ENCODE results near the gene GHRHR.

GHRHR gene

DNA sequence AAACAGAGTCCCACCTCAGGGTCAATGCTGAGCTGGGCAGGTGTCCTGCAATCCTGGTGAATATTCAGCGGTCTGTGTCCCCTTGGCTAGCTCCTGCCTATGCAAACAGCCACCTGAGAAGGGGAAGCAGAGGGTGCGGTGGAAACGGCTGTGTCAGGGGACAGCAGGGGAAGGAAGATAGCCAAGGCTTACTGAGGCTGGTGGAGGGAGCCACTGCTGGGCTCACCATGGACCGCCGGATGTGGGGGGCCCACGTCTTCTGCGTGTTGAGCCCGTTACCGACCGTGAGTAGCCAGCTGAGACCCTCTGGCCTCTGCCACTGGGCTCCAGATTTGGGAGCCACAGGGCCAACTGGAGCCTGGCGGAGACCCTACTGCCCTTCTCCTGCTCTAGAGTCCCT is at the start of gene GHRHR:
GHRHR (plus strand) TSS at position 112 of the 400 bp plus-strand sequence; CDS start at position 228, 116 bp downstream.
- DNase-seq (ENCODE audit: low read depth in 2 of 2, low spot score in 1 of 2) = no peak

DNA sequence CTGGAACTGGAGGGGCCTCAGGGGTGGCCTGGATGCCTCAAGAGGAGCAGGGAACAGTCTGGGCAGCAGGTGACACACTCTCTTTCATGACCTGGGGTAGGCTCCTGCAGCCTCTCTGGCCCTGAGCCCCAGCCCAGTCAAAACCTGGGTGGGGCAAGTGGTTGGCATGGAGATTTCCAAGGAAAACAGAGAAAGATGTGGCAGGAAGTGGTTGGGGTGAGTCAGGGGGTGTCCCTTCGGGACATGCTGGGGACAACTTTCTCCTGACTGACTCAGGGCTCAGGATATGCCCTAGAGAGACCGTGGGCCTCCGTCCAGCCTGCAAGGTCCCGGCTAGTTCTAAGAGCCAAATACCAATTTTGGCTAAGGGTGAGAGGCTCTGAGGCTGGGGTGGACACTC is 49.2 kb upstream of the GHRHR start:
- DNase-seq (ENCODE audit: low read depth in 2 of 2, low spot score in 1 of 2) = no peak

DNA sequence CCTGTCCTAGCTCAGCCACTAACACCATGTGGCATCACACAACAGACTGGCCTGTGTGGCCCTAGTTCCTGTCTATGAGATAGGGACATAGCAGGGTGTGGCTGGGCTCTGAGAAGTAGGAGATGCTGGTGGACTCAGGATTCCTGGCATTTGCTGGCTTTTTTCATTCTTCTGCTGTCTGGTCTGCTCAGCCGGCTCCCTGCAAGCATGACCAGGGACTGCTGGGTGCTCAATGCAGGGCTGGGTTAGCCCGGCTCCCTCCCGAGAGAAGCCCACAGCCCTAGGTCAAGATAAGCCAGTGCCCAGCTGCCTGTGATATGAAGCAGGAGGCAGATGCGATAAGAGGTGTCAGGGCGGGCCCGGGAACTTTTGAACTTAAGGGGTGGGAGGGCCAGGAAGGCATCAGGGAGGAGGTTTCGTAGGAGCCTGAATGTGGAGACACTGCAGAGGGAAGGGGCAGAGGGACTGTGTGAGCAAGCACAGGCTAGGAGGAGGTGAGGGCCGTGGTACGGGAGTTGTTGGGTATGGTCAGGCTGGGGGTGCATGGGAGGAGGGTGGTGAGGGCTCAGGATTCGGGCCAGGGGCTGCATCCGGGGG is 48.6 kb upstream of the GHRHR start:
- no peak for DNase-seq (ENCODE audit: low read depth in 2 of 2, low spot score in 1 of 2)

DNA sequence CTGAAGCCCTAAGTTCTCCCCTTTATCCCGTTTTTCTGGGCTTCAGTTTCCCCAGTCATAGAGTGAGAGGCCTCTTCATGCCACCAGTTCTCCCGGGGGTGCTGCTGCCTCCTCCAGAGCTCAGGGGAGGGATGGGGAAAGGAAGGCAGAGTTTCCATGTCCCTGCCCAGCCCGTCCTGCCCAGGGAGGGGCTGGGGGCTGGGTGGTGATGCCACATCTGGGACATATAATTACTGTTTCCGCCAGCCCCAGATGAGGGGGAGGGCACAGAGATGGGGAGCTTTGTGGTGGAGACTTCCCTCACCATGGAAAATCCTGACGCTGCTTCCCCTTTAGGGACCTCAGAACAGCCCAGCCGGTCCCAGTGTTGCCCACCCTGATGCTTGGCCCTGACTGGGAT is 48.0 kb upstream of the GHRHR start:
- DNase-seq (ENCODE audit: low read depth in 2 of 2, low spot score in 1 of 2) = no peak

DNA sequence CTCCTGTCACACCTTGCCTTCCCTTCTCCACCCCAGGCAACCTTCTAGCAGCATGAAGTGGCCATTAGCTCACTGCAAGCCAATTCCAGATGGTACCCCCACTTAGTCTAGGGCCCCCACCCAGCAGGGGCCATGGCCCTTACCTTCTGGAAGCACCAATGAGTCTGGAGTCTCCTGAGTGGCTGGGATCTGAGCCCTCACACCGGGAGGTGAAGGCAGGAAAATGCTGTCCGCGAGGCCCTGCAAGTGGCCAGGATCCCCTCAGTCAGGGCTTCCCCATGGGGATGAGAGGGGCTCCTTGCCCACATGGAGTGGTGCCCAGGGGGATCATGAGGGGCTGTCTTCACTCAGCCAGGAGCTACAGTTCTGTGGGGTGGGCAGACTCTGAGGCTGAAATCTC is 47.5 kb upstream of the GHRHR start:
- DNase-seq (ENCODE audit: low read depth in 2 of 2, low spot score in 1 of 2) = no peak

DNA sequence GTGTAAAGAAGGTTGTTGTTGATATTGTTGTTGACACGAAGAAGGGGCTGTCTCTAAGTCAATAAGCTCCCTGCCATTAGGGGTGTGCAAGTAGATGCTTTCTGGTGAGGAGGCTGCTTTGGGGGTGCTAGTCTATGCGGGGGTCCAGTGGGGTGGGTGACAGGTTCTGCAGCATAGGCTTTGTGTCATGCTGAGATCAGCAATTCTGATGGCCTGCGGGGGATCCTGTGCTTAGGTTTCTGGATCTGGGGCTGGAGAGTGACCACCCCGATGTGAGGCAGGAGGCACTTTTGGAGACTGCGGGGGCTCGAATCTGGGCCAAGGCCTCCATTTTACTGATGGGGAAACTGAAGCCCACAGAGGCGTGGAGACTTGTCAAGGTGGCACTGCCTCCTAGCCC is 47.0 kb upstream of the GHRHR start:
- no peak for DNase-seq (ENCODE audit: low read depth in 2 of 2, low spot score in 1 of 2)

DNA sequence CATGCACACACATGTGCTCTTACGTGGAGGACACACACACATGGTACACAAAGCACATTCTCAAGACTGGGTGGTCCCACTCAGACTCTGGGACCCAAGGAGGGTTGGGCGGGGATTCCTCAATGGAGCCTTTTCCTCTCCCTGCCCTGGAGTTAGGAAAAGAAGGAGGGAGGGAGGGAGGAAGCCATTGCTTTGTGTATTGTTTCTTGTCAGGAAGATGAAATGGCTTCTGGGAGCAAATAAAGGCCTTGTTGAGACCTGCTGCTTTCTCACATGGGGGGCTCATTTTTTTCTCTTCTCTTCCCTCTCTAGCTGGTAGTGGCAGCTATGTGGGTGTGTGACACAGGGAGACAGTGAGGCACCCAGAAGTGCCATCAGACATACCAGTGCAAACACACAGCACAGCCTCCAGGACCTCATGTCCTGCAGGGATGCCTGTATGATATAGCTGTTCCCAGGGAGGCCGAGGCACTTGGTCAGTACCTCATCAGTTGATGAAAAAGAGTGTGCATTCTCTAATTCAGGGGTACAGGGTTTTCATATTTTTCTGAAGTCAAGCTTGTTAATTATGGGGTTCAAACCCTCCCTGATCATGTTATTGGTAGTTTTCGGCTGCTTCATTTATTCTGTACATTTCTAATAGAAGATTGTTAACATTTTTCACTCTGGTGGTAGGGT is 46.4 kb upstream of the GHRHR start:
- no peak for DNase-seq (ENCODE audit: low read depth in 2 of 2, low spot score in 1 of 2)

DNA sequence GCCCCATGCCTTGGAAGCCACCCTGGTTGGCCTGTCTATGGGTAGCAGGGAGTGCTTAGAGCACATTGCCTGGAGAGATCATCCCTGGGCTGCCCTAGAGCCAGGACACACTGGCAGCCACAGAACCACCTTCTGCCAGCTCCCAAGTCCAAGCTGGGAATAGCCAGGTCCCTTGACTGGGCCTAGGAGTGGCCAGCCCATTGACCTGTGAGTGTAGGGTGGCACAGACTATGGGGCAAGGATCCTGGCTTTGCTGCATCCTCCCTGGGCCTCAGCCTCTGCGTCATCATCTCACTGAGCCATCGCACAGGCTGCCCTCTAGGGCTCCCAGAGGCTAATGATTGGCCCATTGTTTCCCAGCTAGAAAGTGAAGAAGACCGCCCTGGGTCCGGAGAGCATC is 45.1 kb upstream of the GHRHR start:
- no peak for DNase-seq (ENCODE audit: low read depth in 2 of 2, low spot score in 1 of 2)

DNA sequence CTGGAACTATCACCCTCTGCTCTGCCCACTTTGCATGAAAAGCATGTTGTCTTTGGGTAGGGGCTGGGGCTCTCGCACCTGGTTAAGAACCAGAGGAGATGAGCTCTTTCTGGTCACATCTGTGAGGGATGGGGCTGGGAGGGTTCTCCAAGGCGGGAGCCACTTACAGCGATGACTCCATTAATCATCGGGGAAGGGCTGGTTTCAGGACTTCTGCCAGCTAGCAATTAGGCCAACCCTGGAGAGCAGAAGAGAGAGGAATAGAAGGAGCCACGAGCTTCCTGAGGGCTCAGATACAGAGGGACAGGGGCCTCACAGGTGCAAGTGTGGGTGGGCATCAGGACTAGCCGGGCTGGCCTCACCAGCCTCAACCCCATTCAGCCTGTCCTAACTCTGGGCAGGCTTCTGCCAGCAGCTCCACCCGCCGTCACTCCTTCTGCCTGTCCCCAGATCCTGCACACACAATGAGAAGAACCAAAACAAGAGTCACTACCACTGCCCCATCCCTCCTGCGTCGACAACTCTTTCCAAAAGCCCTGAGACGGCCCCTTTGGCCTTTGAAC is 43.7 kb upstream of the GHRHR start:
- no peak for DNase-seq (ENCODE audit: low read depth in 2 of 2, low spot score in 1 of 2)

DNA sequence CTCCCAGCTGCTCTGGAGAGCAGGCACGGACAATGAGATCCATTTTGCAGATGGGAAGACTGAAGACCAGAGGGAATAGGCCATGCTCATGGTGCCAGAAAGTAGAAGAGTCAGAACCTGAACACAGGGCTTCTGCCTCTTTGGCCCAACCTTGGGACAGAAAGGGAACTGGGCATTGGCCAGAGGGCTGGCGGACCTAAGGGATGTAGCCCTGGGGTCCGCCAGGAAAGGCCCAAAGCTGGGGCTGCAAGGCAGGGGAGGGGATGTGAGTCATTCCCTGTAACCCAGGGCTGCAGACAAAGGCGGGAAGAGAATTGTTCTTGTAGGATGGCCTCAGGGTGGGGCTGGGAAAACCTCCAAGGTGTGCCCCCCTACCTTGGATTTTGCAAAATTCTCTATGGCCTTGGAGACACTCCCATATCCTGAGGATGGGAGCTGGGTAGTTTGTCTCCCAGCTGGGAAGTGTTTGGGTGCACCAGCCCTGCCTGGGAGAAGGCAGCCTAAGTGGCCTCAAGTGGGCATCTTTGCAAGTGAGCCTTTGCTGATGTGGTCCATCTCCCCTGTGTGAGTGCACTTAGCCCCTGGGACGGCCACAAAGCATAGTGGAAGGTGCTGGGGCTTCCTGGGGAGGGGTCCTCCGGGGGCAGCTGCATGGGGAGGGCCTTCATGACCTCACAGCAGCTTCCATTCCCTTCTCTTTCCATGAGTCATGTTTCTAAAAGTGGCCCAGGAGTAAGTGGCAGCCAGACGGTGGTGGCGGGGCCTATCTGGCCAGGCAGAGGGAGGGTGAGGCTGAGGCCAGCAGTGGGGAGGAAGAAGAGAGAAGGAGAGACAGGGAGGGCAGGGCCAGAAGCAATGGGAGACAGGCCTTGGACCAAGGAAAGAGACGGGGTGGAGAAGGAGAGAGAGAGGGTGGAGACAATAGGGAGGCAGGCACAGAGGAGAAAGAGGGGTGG is 42.9 kb upstream of the GHRHR start:
- DNase-seq (ENCODE audit: low read depth in 2 of 2, low spot score in 1 of 2) = no peak

DNA sequence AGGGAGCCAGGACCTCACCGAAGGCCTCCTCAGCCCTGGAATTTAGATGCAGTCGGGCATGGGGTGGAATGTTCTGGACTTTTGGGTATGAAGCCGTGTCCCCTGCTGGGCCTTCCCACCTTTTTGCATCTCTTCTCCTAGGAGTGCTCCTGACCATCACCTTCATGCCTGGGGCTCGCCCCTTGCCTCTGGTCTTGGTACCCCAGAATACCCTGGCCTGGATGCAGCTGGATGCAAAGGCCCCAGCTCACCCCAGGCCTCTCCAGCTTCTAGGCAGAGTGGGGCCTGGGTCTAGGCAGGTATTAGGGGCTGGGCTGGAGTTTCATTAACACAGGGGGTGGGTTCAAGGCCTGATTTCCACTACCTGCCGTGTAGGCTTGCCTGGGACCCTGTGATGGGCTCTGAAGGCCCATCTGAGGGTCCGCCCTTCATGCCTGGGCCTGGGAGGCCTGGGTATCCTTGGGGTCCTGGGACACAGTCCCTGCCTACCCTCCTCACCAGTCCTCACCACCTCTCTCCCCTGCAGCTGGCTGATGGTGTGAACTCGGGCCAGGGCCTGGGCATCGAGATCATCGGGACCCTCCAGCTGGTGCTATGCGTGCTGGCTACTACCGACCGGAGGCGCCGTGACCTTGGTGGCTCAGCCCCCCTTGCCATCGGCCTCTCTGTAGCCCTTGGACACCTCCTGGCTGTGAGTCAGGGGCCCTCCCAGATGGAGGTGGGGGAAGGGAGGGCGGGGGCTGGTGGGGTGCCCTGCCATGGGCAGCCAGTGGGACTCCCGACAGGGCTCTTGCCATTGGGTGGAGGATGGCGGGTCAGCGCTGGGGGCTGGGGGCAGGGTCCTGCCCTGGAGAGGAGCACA is 42.0 kb upstream of the GHRHR start:
- no peak for DNase-seq (ENCODE audit: low read depth in 2 of 2, low spot score in 1 of 2)

DNA sequence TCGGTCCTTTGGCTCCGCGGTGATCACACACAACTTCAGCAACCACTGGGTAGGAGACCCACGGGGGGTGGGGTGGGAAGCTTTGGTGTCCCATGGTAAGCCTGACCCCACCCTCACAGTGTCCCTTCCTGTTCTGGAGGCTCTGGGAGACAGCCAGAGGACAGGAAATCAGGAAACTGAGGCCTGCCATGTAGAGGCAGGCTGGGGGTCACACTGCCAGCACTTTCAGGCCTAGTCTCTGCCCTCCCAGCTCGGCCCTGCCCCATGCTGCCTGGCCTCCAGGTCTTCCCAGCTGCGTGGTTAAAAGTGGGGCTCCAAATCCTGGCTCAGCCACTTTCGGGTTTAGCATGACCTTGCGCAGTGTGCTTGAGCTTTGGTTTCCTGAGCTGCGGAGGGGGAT is 41.2 kb upstream of the GHRHR start:
- DNase-seq (ENCODE audit: low read depth in 2 of 2, low spot score in 1 of 2) = no peak

DNA sequence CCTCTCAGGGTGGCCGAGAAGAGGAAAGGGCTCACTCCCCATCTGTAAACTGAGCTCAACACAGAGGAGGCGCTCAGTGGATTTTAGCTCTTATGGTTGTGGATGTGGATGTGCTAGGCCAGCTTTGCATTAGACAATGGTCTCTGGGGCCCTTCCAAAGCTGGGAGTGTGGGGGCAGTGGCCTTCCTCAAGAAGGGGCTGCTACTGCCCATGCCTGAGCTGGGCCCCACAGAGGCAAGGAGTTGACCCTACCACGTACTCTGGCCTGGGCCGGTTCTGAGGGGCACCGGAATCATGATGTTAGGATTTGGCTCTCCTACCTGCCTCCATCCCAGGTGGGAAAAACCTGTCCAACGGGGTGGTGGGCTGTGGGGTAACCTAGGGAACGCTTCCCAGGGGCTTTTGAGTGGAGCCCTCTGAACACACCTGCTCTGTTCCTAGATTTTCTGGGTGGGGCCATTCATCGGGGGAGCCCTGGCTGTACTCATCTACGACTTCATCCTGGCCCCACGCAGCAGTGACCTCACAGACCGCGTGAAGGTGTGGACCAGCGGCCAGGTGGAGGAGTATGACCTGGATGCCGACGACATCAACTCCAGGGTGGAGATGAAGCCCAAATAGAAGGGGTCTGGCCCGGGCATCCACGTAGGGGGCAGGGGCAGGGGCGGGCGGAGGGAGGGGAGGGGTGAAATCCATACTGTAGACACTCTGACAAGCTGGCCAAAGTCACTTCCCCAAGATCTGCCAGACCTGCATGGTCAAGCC is 40.6 kb upstream of the GHRHR start:
- no peak for DNase-seq (ENCODE audit: low read depth in 2 of 2, low spot score in 1 of 2)

DNA sequence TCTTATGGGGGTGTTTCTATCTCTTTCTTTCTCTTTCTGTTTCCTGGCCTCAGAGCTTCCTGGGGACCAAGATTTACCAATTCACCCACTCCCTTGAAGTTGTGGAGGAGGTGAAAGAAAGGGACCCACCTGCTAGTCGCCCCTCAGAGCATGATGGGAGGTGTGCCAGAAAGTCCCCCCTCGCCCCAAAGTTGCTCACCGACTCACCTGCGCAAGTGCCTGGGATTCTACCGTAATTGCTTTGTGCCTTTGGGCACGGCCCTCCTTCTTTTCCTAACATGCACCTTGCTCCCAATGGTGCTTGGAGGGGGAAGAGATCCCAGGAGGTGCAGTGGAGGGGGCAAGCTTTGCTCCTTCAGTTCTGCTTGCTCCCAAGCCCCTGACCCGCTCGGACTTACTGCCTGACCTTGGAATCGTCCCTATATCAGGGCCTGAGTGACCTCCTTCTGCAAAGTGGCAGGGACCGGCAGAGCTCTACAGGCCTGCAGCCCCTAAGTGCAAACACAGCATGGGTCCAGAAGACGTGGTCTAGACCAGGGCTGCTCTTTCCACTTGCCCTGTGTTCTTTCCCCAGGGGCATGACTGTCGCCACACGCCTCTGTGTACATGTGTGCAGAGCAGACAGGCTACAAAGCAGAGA is 39.9 kb upstream of the GHRHR start:
- no peak for DNase-seq (ENCODE audit: low read depth in 2 of 2, low spot score in 1 of 2)

DNA sequence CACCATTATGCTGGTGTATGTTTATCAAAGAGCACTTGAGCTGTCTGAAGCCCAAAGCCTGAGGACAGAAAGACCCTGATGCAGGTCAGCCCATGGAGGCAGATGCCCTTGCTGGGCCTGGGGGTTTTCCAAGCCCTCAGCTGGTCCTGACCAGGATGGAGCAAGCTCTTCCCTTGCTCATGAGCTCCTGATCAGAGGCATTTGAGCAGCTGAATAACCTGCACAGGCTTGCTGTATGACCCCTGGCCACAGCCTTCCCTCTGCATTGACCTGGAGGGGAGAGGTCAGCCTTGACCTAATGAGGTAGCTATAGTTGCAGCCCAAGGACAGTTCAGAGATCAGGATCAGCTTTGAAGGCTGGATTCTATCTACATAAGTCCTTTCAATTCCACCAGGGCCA is 39.1 kb upstream of the GHRHR start:
- DNase-seq (ENCODE audit: low read depth in 2 of 2, low spot score in 1 of 2) = no peak

DNA sequence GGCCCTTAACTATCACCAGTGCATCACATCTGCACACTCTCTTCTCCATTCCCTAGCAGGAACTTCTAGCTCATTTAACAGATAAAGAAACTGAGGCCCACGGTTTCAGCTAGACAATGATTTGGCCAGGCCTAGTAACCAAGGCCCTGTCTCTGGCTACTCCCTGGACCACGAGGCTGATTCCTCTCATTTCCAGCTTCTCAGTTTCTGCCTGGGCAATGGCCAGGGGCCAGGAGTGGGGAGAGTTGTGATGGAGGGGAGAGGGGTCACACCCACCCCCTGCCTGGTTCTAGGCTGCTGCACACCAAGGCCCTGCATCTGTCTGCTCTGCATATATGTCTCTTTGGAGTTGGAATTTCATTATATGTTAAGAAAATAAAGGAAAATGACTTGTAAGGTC is 38.6 kb upstream of the GHRHR start:
- DNase-seq (ENCODE audit: low read depth in 2 of 2, low spot score in 1 of 2) = no peak

DNA sequence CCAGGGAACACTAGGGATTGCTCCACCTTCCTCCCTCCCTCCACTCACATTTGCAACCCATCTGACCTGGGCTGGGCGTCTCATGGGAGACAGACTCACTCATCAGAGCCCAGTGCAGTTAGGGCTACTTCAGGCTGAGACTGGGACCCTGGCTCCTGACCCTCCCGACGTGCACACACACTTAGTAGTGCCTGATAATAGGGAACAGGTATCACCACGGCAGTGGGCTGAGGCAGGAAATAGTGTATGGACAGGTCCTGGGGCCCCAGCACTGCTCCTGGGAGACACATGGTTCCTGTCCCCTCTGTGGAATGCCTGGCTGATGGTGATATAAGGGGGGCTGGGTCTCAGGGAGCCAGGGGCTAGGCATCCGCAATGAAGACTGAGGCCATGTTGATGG is 37.8 kb upstream of the GHRHR start:
- no peak for DNase-seq (ENCODE audit: low read depth in 2 of 2, low spot score in 1 of 2)

DNA sequence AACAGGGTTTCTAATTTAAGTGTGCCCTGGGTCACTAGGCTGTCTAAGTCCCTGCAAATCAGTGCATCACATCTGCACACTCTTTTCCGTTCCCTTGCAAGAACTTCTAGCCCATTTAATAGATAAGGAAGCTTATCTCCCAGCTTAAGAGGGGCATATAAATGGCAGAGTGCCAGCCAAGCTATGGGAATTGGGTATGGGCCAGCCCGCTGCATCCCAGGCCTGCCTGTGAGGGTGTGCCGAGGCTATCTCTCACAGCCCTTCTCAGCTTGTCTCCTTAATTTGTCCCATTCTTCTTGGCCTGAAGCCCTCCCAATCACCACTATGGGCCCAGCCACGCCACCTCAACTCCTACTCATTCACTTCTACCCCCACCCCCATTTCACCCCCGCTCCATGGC is 37.4 kb upstream of the GHRHR start:
- DNase-seq (ENCODE audit: low read depth in 2 of 2, low spot score in 1 of 2) = no peak

DNA sequence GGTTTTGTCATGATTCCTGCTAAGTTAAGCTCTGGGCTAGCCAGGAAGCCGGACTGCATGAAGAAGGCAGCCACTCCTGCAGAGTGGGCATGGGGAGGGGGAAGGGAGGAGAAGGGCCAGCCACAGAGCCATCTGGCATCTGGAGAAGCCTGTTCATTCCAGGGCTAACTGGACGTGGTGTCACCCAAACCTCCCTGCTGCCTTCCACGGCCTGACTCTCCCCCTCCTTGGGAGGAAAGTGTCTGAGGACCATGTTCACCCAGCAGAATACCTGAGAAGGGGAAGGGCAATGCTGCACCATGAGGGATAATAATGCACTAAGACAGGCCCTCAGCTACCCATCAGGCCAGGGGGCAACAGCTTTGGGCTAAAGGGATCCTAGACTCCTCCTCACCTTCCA is 36.7 kb upstream of the GHRHR start:
- DNase-seq (ENCODE audit: low read depth in 2 of 2, low spot score in 1 of 2) = no peak

DNA sequence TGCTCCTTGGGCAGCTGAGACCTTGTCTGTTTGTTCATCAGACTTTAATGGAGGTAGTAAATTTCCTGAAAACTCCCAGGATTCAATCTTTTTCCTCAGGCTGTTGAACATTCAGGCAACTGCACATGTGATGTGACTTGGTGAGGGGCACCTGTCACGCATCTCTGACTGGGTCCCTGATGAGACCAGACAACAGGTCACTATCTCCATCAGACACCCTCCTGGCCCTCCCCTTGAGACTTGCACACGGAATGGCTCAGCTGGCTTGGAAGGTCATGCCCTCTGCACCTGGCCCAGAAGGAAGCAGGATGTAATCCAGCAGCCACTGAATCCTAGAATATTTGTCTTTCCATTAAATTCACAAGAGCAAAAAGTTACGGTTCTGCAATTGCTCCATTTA is 36.2 kb upstream of the GHRHR start:
- no peak for DNase-seq (ENCODE audit: low read depth in 2 of 2, low spot score in 1 of 2)

Measured in stimulated activated CD8-positive, alpha-beta memory T cell treated with anti-CD3 and anti-CD28 coated beads, Interleukin-4, amount 100 ng/mL, for 4 hours (primary cell).